Ascending aorta (tissue), 2 donors: Measurements from ENCODE around the gene ZNF689. TPM values are rescaled to one million over a fixed set of nuclear protein-coding genes. Genes with fewer than 3 reads are reported as not detected.

ENCODE experiments used
- DNase-seq, 2 donors: peaks; one replicate each; pipeline ENCODE4 v3.0.0-alpha.2; 2019; ENCODE audit warnings: low spot score in 2 of 2
- H3K27ac ChIP-seq, 2 donors: fragments of 200-600 bp; sonication (generic); one replicate each; pipeline ENCODE4 v1.5.1; 2016 to 2017; ENCODE audit warnings: mild to moderate bottlenecking in 1 of 2
- H3K27me3 ChIP-seq: fragments of 200-600 bp; sonication (generic); one replicate; pipeline ENCODE4 v1.5.1; 2017
- H3K36me3 ChIP-seq, 2 donors: fragments of 200-600 bp; sonication (generic); one replicate each; pipeline ENCODE4 v1.5.1; 2016
- H3K4me1 ChIP-seq, 2 donors: fragments of 200-600 bp; sonication (generic); one replicate each; pipeline ENCODE4 v1.5.1; 2016 to 2017; ENCODE audit warnings: mild to moderate bottlenecking in 1 of 2
- H3K4me3 ChIP-seq, 2 donors: fragments of 200-600 bp; sonication (generic); one replicate each; pipeline ENCODE4 v1.5.1; 2016 to 2017; ENCODE audit warnings: mild to moderate bottlenecking in 1 of 2
- H3K9me3 ChIP-seq, 2 donors: fragments of 200-600 bp; sonication (generic); one replicate each; pipeline ENCODE4 v1.5.1; 2016
- intact Hi-C: fragments of 100-400 bp; cut with DNase I; formaldehyde crosslinking; loops from one replicate; pipeline ENCODE4 v1.15.1; 2023
- total RNA-seq: library from RNA; depleted of rRNA; stranded (reverse); fragments of >200 nt; gene quantifications from one replicate; pipeline ENCODE4 v1.1.0, GENCODE V29; 2016
- TF ChIP-seq, protein P1 (sequence below), 3 experiments: fragments of 200-600 bp in 2 of 3; fragments of 450-650 bp in 1 of 3; sonication (generic) in 2 of 3; IDR thresholded peaks; one replicate each; pipeline ENCODE4 v1.5.1; 2016 to 2019; ENCODE audit warnings: antibody characterized with exemption in 3 of 3, mild to moderate bottlenecking in 1 of 3, moderate library complexity in 1 of 3

The ZNF689 gene
- total RNA-seq, 1 donor from 2014 or later = 7.0 TPM

DNA sequence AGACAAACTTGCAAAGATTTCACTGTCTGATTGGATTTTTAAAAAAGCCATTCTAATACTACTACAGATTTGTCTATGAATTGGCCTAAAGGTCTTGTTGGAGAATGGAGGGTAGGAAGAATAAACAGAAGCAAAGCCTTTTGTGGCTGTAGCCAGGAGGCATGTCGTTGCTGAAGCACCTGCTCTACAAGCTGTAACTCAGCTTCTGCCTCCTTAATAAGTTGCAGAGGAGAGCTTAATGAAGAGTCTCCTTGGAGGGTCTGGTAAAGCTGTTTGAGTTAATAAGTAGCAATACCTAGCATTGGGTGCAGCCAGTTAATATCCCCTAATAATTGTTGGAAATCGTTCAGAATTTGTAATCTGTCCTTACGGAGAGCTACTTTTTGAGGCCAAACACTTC is 10.0 kb upstream of the ZNF689 start:
- no peaks in the 10 kb centered on the region for H3K4me1 ChIP-seq
- H3K27me3 ChIP-seq = no peaks in the 10 kb centered on the region
- no peaks in the 10 kb centered on the region for H3K9me3 ChIP-seq
- DNase-seq = no peak
- H3K27ac ChIP-seq = no peak overlapping the region
- TF ChIP-seq, protein P1, sequence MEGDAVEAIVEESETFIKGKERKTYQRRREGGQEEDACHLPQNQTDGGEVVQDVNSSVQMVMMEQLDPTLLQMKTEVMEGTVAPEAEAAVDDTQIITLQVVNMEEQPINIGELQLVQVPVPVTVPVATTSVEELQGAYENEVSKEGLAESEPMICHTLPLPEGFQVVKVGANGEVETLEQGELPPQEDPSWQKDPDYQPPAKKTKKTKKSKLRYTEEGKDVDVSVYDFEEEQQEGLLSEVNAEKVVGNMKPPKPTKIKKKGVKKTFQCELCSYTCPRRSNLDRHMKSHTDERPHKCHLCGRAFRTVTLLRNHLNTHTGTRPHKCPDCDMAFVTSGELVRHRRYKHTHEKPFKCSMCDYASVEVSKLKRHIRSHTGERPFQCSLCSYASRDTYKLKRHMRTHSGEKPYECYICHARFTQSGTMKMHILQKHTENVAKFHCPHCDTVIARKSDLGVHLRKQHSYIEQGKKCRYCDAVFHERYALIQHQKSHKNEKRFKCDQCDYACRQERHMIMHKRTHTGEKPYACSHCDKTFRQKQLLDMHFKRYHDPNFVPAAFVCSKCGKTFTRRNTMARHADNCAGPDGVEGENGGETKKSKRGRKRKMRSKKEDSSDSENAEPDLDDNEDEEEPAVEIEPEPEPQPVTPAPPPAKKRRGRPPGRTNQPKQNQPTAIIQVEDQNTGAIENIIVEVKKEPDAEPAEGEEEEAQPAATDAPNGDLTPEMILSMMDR (IDR thresholded peaks at IDR 0.05) = no peak
- H3K4me3 ChIP-seq = no peak overlapping the region
- intact Hi-C loops = no loop called here
- no peaks in the 10 kb centered on the region for H3K36me3 ChIP-seq

- no peaks in the 10 kb centered on the region for H3K4me1 ChIP-seq
- intact Hi-C loops = no loop called here
Observed at GRCh38 chr16:30619638-30620037, 9.4 kb upstream of the ZNF689 start.

GRCh38 chr16:30619202-30619601 is 9.0 kb upstream of the ZNF689 start:
- no peak overlapping the region for H3K4me3 ChIP-seq
- intact Hi-C loops = no loop called here
- TF ChIP-seq, protein P1 (IDR thresholded peaks at IDR 0.05) = no peak
- no peaks in the 10 kb centered on the region for H3K4me1 ChIP-seq
- no peaks in the 10 kb centered on the region for H3K36me3 ChIP-seq
- DNase-seq = no peak
- no peaks in the 10 kb centered on the region for H3K9me3 ChIP-seq
- no peak overlapping the region for H3K27ac ChIP-seq
- H3K27me3 ChIP-seq = no peaks in the 10 kb centered on the region

More at GRCh38 chr16:30619638-30620037, 9.4 kb upstream of the ZNF689 start:
- TF ChIP-seq, protein P1 (IDR thresholded peaks at IDR 0.05) = no peak
- no peaks in the 10 kb centered on the region for H3K36me3 ChIP-seq
- no peaks in the 10 kb centered on the region for H3K27me3 ChIP-seq
- no peak for DNase-seq
- no peak overlapping the region for H3K4me3 ChIP-seq
- no peaks in the 10 kb centered on the region for H3K9me3 ChIP-seq
- H3K27ac ChIP-seq = no peak overlapping the region

GRCh38 chr16:30615358-30616091 is 5.3 kb upstream of the ZNF689 start:
- no peak overlapping the region for H3K4me3 ChIP-seq
- TF ChIP-seq, protein P1 (IDR thresholded peaks at IDR 0.05) = peak in 1 of 3 experiments; percentile 28
- H3K27ac ChIP-seq = no peak overlapping the region
- H3K9me3 ChIP-seq = no peaks in the 10 kb centered on the region
- intact Hi-C loops = no loop called here
- H3K27me3 ChIP-seq = no peaks in the 10 kb centered on the region
- H3K36me3 ChIP-seq = no peaks in the 10 kb centered on the region
- DNase-seq = no peak
- no peaks in the 10 kb centered on the region for H3K4me1 ChIP-seq

DNA sequence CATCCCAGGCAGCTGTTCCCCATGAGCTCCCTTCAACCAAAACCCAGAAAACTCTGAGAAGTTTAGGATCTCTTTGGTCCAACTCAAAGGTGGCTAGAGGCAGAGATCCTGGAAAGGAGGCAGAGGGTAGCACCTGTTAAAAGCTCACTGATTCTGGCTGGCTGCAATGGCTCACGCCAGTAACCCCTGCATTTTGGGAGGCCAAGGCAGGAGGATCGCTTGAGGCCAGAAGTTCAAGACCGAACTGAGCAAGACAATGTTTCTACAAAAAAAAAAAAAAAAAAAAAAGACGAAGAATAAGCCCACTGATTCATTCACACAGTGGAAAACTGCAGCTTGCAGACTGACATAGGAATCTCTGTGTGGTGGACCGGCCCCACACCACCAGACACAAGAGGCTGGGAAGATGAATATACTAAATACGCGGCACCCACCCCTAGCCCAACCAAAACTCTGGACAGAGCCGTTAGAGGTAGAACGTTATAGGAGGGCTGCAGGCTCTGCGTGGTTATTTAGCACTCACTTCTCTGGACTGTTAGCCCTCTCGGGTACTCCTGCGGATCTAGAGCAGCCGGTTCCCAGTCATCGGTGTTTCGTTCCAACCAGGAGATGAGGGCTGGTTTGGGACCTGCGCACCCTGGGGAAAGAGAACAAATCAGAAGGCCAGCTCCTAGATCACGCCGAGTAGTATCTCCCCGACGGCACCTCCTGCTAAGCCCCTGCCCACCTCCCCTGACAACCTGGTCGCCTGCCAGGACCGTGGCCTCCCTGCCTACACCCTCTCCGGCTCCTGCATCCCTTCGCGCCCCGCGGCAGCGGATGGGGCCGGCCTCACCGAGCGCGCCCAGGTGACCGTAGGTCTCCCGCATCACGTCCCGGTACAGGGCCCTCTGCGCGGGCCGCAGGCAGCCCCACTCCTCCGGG is 925 bp downstream of the ZNF689 start:
- peaks cover 20 to 34% of the 10 kb centered on the region in 2 donors for H3K36me3 ChIP-seq
- TF ChIP-seq, protein P1 (IDR thresholded peaks at IDR 0.05) = no peak
- peaks cover 0 to 10% of the 10 kb centered on the region in 2 donors for H3K4me1 ChIP-seq
- H3K4me3 ChIP-seq = peak overlapping the region; percentile 81 to 88
- no peaks in the 10 kb centered on the region for H3K27me3 ChIP-seq
- intact Hi-C loops = loop anchor here (2.0 kb wide), 1 partner anchor 82 kb away; the partner anchor contains the start of gene ZNF768
- peak overlapping the region; percentile 88 to 96 for H3K27ac ChIP-seq
- DNase-seq = peak in 1 of 2 donors; percentile 69
- no peaks in the 10 kb centered on the region for H3K9me3 ChIP-seq
